Neural cell (in vitro differentiated cells): ENCODE data around the gene SERPINI1. TPM values are rescaled to one million over a fixed set of nuclear protein-coding genes. Genes with fewer than 3 reads are reported as not detected.
A peak's percentile ranks its signal among the peaks of the same experiment; 100 is the strongest.

Experiments used
- H2AFZ ChIP-seq: fragments of 200-600, 300-800 bp; sonication (generic), shearing (Covaris generic); 2 replicates; pipeline ENCODE4 v1.6.0; 2014; ENCODE audit warnings: low read depth, mild to moderate bottlenecking, antibody characterized with exemption, low read length, moderate library complexity
- H3F3A ChIP-seq: fragments of 200-600 bp; shearing (Covaris generic); 2 replicates; pipeline ENCODE4 v1.6.1; 2016; ENCODE audit warnings: mild to moderate bottlenecking, moderate library complexity, mixed read lengths, antibody characterized with exemption, low read length; ENCODE audit not compliant: insufficient read depth, poor library complexity, severe bottlenecking
- H3K27ac ChIP-seq: fragments of 200-600, 300-800 bp; sonication (generic), shearing (Covaris generic); 2 replicates; pipeline ENCODE4 v1.5.1; 2014; ENCODE audit warnings: mild to moderate bottlenecking, low read length, moderate library complexity
- H3K27me3 ChIP-seq: fragments of 300-800, 200-600 bp; sonication (generic), shearing (Covaris generic); 2 replicates; pipeline ENCODE4 v1.6.0; 2014; ENCODE audit warnings: mild to moderate bottlenecking, low read depth, low read length, moderate library complexity; ENCODE audit not compliant: insufficient read depth
- H3K36me3 ChIP-seq: fragments of 300-800, 200-600 bp; sonication (generic), shearing (Covaris generic); 2 replicates; pipeline ENCODE4 v1.5.1; 2014; ENCODE audit warnings: mild to moderate bottlenecking, antibody characterized with exemption, low read length, moderate library complexity; ENCODE audit not compliant: insufficient read depth
- H3K4me2 ChIP-seq: fragments of 300-800, 200-600 bp; sonication (generic), shearing (Covaris generic); 2 replicates; pipeline ENCODE4 v1.6.0; 2014; ENCODE audit warnings: mild to moderate bottlenecking, low read length
- H3K4me3 ChIP-seq: fragments of 300-800, 200-600 bp; sonication (generic), shearing (Covaris generic); 2 replicates; pipeline ENCODE4 v1.5.1; 2014; ENCODE audit warnings: mild to moderate bottlenecking, low read length, moderate library complexity
- H3K79me2 ChIP-seq: fragments of 200-600 bp; shearing (Covaris generic); replicated peaks from 2 replicates; pipeline ENCODE4 v1.6.0; 2014; ENCODE audit warnings: mild to moderate bottlenecking, low read length, moderate library complexity; ENCODE audit not compliant: insufficient read depth
- H3K9ac ChIP-seq: fragments of 300-800, 200-600 bp; sonication (generic), shearing (Covaris generic); 2 replicates; pipeline ENCODE4 v1.6.1; 2016; ENCODE audit warnings: mild to moderate bottlenecking, low read length, mixed read lengths
- H3K9me2 ChIP-seq: fragments of 200-600 bp; shearing (Covaris generic); 2 replicates; pipeline ENCODE4 v1.6.1; 2016; ENCODE audit warnings: mild to moderate bottlenecking, low read length, mixed read lengths; ENCODE audit not compliant: insufficient read depth
- H3K9me3 ChIP-seq: fragments of 200-600, 300-800 bp; sonication (generic), shearing (Covaris generic); 2 replicates; pipeline ENCODE4 v1.6.1; 2016; ENCODE audit warnings: mild to moderate bottlenecking, mixed run types, low read length, moderate library complexity, mixed read lengths
- H4K20me1 ChIP-seq: fragments of 200-600 bp; shearing (Covaris generic); 2 replicates; pipeline ENCODE4 v1.6.1; 2016; ENCODE audit warnings: mild to moderate bottlenecking, mixed run types; ENCODE audit not compliant: insufficient read depth
- EP300 ChIP-seq: fragments of 450-650 bp; conservative IDR thresholded peaks from 2 replicates; pipeline ENCODE4 v1.6.1; 2014; ENCODE audit warnings: antibody characterized with exemption, mild to moderate bottlenecking, moderate library complexity; ENCODE audit not compliant: poor library complexity, severe bottlenecking
- EZH2 ChIP-seq: fragments of 200-600, 300-800 bp; shearing (Covaris generic), sonication (generic); IDR thresholded peaks from 2 replicates; pipeline ENCODE4 v1.6.1; 2014; ENCODE audit warnings: antibody characterized with exemption, low read length, borderline replicate concordance, mild to moderate bottlenecking; ENCODE audit not compliant: insufficient read depth, poor library complexity, severe bottlenecking
- MXI1 ChIP-seq: fragments of 450-650 bp; conservative IDR thresholded peaks from 2 replicates; pipeline ENCODE4 v1.6.1; 2014; ENCODE audit warnings: antibody characterized with exemption, mild to moderate bottlenecking; ENCODE audit not compliant: poor library complexity, severe bottlenecking
- POLR2AphosphoS5 ChIP-seq: IDR thresholded peaks from 2 replicates; pipeline ENCODE4 v1.6.1; 2012
- RAD21 ChIP-seq: fragments of 450-650 bp; conservative IDR thresholded peaks from 2 replicates; pipeline ENCODE4 v1.6.1; 2014; ENCODE audit warnings: antibody characterized with exemption, mild to moderate bottlenecking, moderate library complexity
- SMC3 ChIP-seq: fragments of 450-650 bp; conservative IDR thresholded peaks from 2 replicates; pipeline ENCODE4 v1.6.1; 2014; ENCODE audit warnings: antibody characterized with exemption, mild to moderate bottlenecking, moderate library complexity; ENCODE audit not compliant: poor library complexity
- TAF1 ChIP-seq: IDR thresholded peaks from 2 replicates; pipeline ENCODE4 v1.6.1; 2012; ENCODE audit warnings: low read depth
- polyA minus RNA-seq: library from RNA; depleted of rRNA, polyadenylated mRNA; stranded (reverse); fragments of >200 nt; gene quantifications from 2 replicates; pipeline ENCODE4 v1.2.3, GENCODE V29; 2014
- polyA plus RNA-seq: library from polyadenylated mRNA; depleted of rRNA; stranded (reverse); fragments of >200 nt; gene quantifications from 2 replicates; pipeline ENCODE4 v1.2.3, GENCODE V29; 2014
- TF ChIP-seq, protein P1 (sequence below): IDR thresholded peaks from 2 replicates; pipeline ENCODE4 v1.6.1; 2012; ENCODE audit warnings: borderline replicate concordance
- TF ChIP-seq, protein P2 (sequence below): fragments of 450-650 bp; IDR thresholded peaks from 2 replicates; pipeline ENCODE4 v1.5.1; 2014; ENCODE audit warnings: antibody characterized with exemption, mild to moderate bottlenecking, moderate library complexity; ENCODE audit not compliant: poor library complexity, severe bottlenecking

Gene SERPINI1, protein sequence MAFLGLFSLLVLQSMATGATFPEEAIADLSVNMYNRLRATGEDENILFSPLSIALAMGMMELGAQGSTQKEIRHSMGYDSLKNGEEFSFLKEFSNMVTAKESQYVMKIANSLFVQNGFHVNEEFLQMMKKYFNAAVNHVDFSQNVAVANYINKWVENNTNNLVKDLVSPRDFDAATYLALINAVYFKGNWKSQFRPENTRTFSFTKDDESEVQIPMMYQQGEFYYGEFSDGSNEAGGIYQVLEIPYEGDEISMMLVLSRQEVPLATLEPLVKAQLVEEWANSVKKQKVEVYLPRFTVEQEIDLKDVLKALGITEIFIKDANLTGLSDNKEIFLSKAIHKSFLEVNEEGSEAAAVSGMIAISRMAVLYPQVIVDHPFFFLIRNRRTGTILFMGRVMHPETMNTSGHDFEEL
- polyA plus RNA-seq (123 and 150 TPM in 2 replicates), polyA minus RNA-seq (64.2 and 66.2 TPM in 2 replicates)

DNA sequence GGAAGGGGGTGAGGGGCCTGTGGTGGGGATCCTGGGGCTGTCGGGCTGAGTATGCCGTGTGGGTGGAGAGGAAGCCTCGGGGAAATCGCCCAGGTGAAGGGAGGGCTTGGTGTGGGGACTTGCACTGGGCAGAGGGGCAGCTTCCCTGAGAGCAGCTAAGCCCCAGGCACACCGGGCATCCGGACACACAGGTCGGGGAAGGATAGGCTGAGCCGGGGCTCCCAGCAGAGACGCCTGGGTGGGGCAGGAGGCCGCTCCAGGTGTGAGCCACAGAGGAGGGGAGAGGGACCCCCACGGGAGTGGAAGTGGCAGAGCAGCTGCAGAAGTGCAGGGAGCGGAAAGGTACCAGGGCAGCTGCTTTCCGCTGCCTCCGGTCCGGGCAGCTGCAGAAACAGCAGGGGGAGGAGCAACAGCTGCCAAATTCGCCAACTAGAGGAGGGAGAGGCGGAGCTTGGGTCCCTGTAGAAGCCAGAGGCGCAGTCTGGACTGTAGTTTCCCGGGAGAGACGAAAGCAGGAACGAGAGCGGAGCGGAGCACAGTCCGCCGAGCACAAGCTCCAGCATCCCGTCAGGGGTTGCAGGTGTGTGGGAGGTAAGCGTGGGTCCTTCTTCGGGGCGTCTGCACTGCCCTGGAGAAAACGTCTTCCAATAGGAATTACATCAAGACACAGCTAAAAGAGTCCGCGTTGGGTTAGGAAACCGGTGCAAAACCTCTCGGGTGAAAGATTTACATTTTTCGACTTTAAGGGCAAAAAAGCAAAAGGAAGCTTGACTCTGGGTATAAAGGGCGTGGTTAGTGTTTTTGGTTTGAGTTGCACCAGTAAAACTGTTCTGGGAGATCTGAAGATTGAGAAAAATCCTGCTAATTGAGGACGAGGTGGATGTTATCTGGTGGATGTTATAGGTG, at the start of gene SERPINI1:
SERPINI1 (plus strand) TSS at position 489 of the 906 bp plus-strand sequence. CDS start 53,408 bp downstream, outside the sequence.
- Histone ChIP-seq H3K9me3 (no peaks in the 10 kb centered on the region), H4K20me1 (no peaks in the 10 kb centered on the region), H3K9ac (peak within 1 kb of the TSS; percentile 87), H3K36me3 (no peaks in the 10 kb centered on the region), H3K79me2 (peaks cover 45% of the 10 kb centered on the region), H3K4me2 (peak within 1 kb of the TSS; percentile 49), H3K27me3 (peaks cover 13% of the 10 kb centered on the region), H3K4me3 (peak within 1 kb of the TSS; percentile 76), H2AFZ (peak within 1 kb of the TSS; percentile 86), H3F3A (no peaks in the 10 kb centered on the region), H3K9me2 (no peaks in the 10 kb centered on the region), H3K27ac (peak within 1 kb of the TSS; percentile 88)
- no peak for TF ChIP-seq SMC3
- TF ChIP-seq EZH2: no peak
- TF ChIP-seq RAD21: peak; percentile 35
- peak; percentile 71 for TF ChIP-seq POLR2AphosphoS5
- TF ChIP-seq, protein P1, sequence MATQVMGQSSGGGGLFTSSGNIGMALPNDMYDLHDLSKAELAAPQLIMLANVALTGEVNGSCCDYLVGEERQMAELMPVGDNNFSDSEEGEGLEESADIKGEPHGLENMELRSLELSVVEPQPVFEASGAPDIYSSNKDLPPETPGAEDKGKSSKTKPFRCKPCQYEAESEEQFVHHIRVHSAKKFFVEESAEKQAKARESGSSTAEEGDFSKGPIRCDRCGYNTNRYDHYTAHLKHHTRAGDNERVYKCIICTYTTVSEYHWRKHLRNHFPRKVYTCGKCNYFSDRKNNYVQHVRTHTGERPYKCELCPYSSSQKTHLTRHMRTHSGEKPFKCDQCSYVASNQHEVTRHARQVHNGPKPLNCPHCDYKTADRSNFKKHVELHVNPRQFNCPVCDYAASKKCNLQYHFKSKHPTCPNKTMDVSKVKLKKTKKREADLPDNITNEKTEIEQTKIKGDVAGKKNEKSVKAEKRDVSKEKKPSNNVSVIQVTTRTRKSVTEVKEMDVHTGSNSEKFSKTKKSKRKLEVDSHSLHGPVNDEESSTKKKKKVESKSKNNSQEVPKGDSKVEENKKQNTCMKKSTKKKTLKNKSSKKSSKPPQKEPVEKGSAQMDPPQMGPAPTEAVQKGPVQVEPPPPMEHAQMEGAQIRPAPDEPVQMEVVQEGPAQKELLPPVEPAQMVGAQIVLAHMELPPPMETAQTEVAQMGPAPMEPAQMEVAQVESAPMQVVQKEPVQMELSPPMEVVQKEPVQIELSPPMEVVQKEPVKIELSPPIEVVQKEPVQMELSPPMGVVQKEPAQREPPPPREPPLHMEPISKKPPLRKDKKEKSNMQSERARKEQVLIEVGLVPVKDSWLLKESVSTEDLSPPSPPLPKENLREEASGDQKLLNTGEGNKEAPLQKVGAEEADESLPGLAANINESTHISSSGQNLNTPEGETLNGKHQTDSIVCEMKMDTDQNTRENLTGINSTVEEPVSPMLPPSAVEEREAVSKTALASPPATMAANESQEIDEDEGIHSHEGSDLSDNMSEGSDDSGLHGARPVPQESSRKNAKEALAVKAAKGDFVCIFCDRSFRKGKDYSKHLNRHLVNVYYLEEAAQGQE: peak; percentile 61
- TF ChIP-seq TAF1: peak; percentile 44
- TF ChIP-seq EP300: no peak
- peak; percentile 72 for TF ChIP-seq MXI1
- TF ChIP-seq, protein P2, sequence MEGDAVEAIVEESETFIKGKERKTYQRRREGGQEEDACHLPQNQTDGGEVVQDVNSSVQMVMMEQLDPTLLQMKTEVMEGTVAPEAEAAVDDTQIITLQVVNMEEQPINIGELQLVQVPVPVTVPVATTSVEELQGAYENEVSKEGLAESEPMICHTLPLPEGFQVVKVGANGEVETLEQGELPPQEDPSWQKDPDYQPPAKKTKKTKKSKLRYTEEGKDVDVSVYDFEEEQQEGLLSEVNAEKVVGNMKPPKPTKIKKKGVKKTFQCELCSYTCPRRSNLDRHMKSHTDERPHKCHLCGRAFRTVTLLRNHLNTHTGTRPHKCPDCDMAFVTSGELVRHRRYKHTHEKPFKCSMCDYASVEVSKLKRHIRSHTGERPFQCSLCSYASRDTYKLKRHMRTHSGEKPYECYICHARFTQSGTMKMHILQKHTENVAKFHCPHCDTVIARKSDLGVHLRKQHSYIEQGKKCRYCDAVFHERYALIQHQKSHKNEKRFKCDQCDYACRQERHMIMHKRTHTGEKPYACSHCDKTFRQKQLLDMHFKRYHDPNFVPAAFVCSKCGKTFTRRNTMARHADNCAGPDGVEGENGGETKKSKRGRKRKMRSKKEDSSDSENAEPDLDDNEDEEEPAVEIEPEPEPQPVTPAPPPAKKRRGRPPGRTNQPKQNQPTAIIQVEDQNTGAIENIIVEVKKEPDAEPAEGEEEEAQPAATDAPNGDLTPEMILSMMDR: no peak

DNA sequence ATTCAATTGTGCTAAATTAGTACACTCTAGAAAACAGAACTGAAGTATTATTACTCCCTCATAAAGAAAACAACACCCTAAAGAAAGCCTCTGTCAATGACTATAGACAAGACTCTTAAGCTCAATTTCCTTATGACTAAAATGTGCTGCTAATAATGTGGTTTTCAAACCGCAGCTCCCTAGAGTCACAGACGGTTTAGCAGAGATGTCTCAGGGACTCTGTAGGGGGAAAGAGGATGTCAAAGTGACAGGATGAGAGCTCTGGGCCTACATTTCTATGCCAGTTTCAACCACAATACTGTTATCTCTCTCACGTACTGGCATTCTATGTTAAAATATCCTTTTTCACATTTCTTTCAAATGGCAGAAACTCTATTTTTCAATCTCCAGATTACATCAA, 44.2 kb upstream of the SERPINI1 start:
- H3K9me3 ChIP-seq: no peaks in the 10 kb centered on the region
- TF ChIP-seq, protein P2: peak; percentile 7
- TF ChIP-seq EZH2 (no peak), SMC3 (no peak), RAD21 (peak; percentile 16), POLR2AphosphoS5 (peak; percentile 72), MXI1 (no peak), EP300 (peak; percentile 74), TAF1 (no peak)
- TF ChIP-seq, protein P1: peak; percentile 28
- H3K4me2 ChIP-seq: no peak overlapping the region
- H3K9ac ChIP-seq: no peak overlapping the region
- H3K27ac ChIP-seq: peak overlapping the region; percentile 10
- no peaks in the 10 kb centered on the region for H3F3A ChIP-seq
- no peaks in the 10 kb centered on the region for H3K9me2 ChIP-seq
- H3K27me3 ChIP-seq: no peaks in the 10 kb centered on the region
- no peaks in the 10 kb centered on the region for H3K79me2 ChIP-seq
- H4K20me1 ChIP-seq: no peaks in the 10 kb centered on the region
- H2AFZ ChIP-seq: no peak overlapping the region
- no peak overlapping the region for H3K4me3 ChIP-seq
- H3K36me3 ChIP-seq: peaks cover 5% of the 10 kb centered on the region
